Keratinocyte (primary cell): ENCODE results near the gene CCZ1. TPM values are rescaled to one million over a fixed set of nuclear protein-coding genes. Genes with fewer than 3 reads are reported as not detected.
"Not testable (repeated sequence)": the region's sequence is repeated elsewhere in the genome, so short reads cannot be mapped to it uniquely, and the experiment has no call there.

Experiments used
- DNase-seq: peaks from one replicate; pipeline ENCODE4 v3.0.0-alpha.2; 2011; ENCODE audit warnings: low read depth, missing footprints, low spot score
- FAIRE-seq: peaks from 2 replicates; lab custom pipeline; 2011; peaks lifted over from hg19 to GRCh38; lab: Jason Lieb, UNC
- H2AFZ ChIP-seq: 2 replicates; pipeline ENCODE4 v1.6.0; 2012; ENCODE audit warnings: low read length, control low read depth, inconsistent platforms; ENCODE audit not compliant: control insufficient read depth
- H3K27ac ChIP-seq: 2 replicates; pipeline ENCODE4 v1.5.1; 2011; ENCODE audit warnings: low read length; ENCODE audit not compliant: control insufficient read depth, insufficient read depth
- H3K27me3 ChIP-seq: 3 replicates; pipeline ENCODE4 v1.6.0; 2011; ENCODE audit warnings: low read length; ENCODE audit not compliant: control insufficient read depth, insufficient read depth; ENCODE audit errors: extremely low read depth
- H3K36me3 ChIP-seq, 2 experiments: 2 replicates in 1 of 2; 3 replicates in 1 of 2; pipeline ENCODE4 v1.5.1; 2011; ENCODE audit warnings: low read length in 2 of 2, mild to moderate bottlenecking in 1 of 2; ENCODE audit not compliant: control insufficient read depth in 2 of 2, insufficient read depth in 2 of 2; ENCODE audit errors: extremely low read depth in 1 of 2
- H3K4me1 ChIP-seq: 3 replicates; pipeline ENCODE4 v1.5.1; 2011; ENCODE audit warnings: low read length; ENCODE audit not compliant: control insufficient read depth, insufficient read depth; ENCODE audit errors: extremely low read depth
- H3K4me2 ChIP-seq: 3 replicates; pipeline ENCODE4 v1.6.0; 2011; ENCODE audit warnings: low read depth, low read length; ENCODE audit not compliant: control insufficient read depth, insufficient read depth; ENCODE audit errors: extremely low read depth
- H3K4me3 ChIP-seq, 3 experiments: fragments of 200-600 bp in 1 of 3; sonication (generic) in 1 of 3; 2 replicates in 2 of 3; 3 replicates in 1 of 3; pipeline ENCODE4 v1.5.1; 2011 to 2016; ENCODE audit warnings: low read length in 3 of 3, mild to moderate bottlenecking in 3 of 3, control low read depth in 2 of 3, inconsistent platforms in 1 of 3, low read depth in 1 of 3, mixed read lengths in 1 of 3, mixed run types in 1 of 3, moderate library complexity in 1 of 3; ENCODE audit not compliant: control insufficient read depth in 2 of 3, insufficient read depth in 2 of 3; ENCODE audit errors: extremely low read depth in 1 of 3
- H3K79me2 ChIP-seq: 2 replicates; pipeline ENCODE4 v1.6.0; 2012; ENCODE audit warnings: low read length; ENCODE audit not compliant: control insufficient read depth, insufficient read depth
- H3K9ac ChIP-seq: 3 replicates; pipeline ENCODE4 v1.6.0; 2011; ENCODE audit warnings: low read length; ENCODE audit not compliant: control insufficient read depth, insufficient read depth; ENCODE audit errors: extremely low read depth
- H3K9me1 ChIP-seq: 3 replicates; pipeline ENCODE4 v1.6.0; 2011; ENCODE audit warnings: low read length; ENCODE audit not compliant: control insufficient read depth, insufficient read depth; ENCODE audit errors: extremely low read depth
- H3K9me3 ChIP-seq: 2 replicates; pipeline ENCODE4 v1.5.1; 2012; ENCODE audit warnings: low read depth, low read length; ENCODE audit not compliant: control insufficient read depth
- H4K20me1 ChIP-seq: 3 replicates; pipeline ENCODE4 v1.6.0; 2011; ENCODE audit warnings: low read length; ENCODE audit not compliant: control insufficient read depth, insufficient read depth; ENCODE audit errors: extremely low read depth
- CTCF ChIP-seq, 3 experiments: IDR thresholded peaks in 1 of 3; conservative IDR thresholded peaks in 1 of 3; optimal IDR thresholded peaks in 1 of 3; 2 replicates in 2 of 3; 3 replicates in 1 of 3; pipeline versions ENCODE3 to v1.5.1; 2011; ENCODE audit warnings: low read length in 3 of 3, mild to moderate bottlenecking in 3 of 3, moderate library complexity in 2 of 3, control low read depth in 1 of 3, inconsistent platforms in 1 of 3; ENCODE audit not compliant: insufficient read depth in 2 of 3; ENCODE audit errors: extremely low read depth in 1 of 3
- EZH2 ChIP-seq: IDR thresholded peaks from one replicate; pipeline ENCODE4 v1.6.1; 2012; ENCODE audit warnings: inconsistent platforms, mild to moderate bottlenecking, low read length, moderate library complexity
- dilution Hi-C: fragments of 300-500 bp; cut with MboI; formaldehyde crosslinking; loops from one replicate; pipeline ENCODE4 v1.7.0; 2020; ENCODE audit warnings: low sequenced_read_pairs; ENCODE audit not compliant: extremely low pct_ligation_motif_present
- polyA plus RNA-seq, 5 experiments: library from polyadenylated mRNA; depleted of rRNA in 3 of 5; stranded (reverse) in 3 of 5; stranded (forward) in 1 of 5; unstranded in 1 of 5; fragments of >200 nt; gene quantifications; 1 replicate in 1 of 5; 2 replicates in 3 of 5; 3 replicates in 1 of 5; pipeline versions ENCODE4 v1.2.1 to v1.2.3, GENCODE V29; 2011 to 2012; ENCODE audit warnings: missing spikeins in 2 of 5, low read depth in 1 of 5, low replicate concordance in 1 of 5

Gene CCZ1
- polyA plus RNA-seq, 1 donor (not counting 4 experiments of a cell fraction or from before 2014, with no cell fraction given): 110 TPM

- H3K27me3 ChIP-seq, H3K79me2 ChIP-seq, DNase-seq, H3K27ac ChIP-seq, H3K9me1 ChIP-seq, H4K20me1 ChIP-seq, H3K4me3 ChIP-seq, H3K4me2 ChIP-seq, H3K36me3 ChIP-seq, H2AFZ ChIP-seq, dilution Hi-C loops, H3K9ac ChIP-seq, H3K4me1 ChIP-seq, FAIRE-seq, H3K9me3 ChIP-seq: not testable (repeated sequence)
These were observed 10.5 kb upstream of the CCZ1 start for GRCh38 chr7:5888021-5888420.

- H3K9ac ChIP-seq, H3K9me3 ChIP-seq, H3K4me1 ChIP-seq, H3K36me3 ChIP-seq, H3K4me3 ChIP-seq, FAIRE-seq, H3K27me3 ChIP-seq, dilution Hi-C loops, H3K27ac ChIP-seq, DNase-seq, H4K20me1 ChIP-seq, H3K4me2 ChIP-seq, H3K79me2 ChIP-seq, H3K9me1 ChIP-seq, H2AFZ ChIP-seq: not testable (repeated sequence)
These were observed 8.3 kb upstream of the CCZ1 start for GRCh38 chr7:5890244-5890643.

GRCh38 chr7:5892498-5892897, 6.0 kb upstream of the CCZ1 start:
- Histone ChIP-seq H3K27ac (no peak overlapping the region), H2AFZ (no peak overlapping the region), H3K9me1 (no peaks in the 10 kb centered on the region), H3K9ac (no peak overlapping the region), H3K36me3 (no peaks in the 10 kb centered on the region), H3K4me1 (no peaks in the 10 kb centered on the region), H3K27me3 (no peaks in the 10 kb centered on the region), H3K4me2 (no peak overlapping the region), H3K4me3 (no peak overlapping the region), H4K20me1 (no peaks in the 10 kb centered on the region), H3K79me2 (no peaks in the 10 kb centered on the region), H3K9me3 (no peaks in the 10 kb centered on the region)
- TF ChIP-seq EZH2 (no peak), CTCF (optimal IDR thresholded peaks at IDR 0.05 in 1 of 3, IDR thresholded peaks at IDR 0.05 in 1 of 3, conservative IDR thresholded peaks at IDR 0.05 in 1 of 3; ENCODE audit: extremely low read depth in 1 of 3, insufficient read depth in 2 of 3, low read length in 3 of 3) (no peak)
- no peak for DNase-seq
- FAIRE-seq: no peak
- dilution Hi-C loops: no loop called here

GRCh38 chr7:5897369-5897919, 1.1 kb upstream of the CCZ1 start:
- H3K27me3 ChIP-seq, H3K4me2 ChIP-seq, H3K27ac ChIP-seq, H2AFZ ChIP-seq, H3K36me3 ChIP-seq, H3K4me1 ChIP-seq, H3K9me3 ChIP-seq, H3K9ac ChIP-seq, DNase-seq, H4K20me1 ChIP-seq, FAIRE-seq, H3K79me2 ChIP-seq, dilution Hi-C loops, H3K9me1 ChIP-seq, H3K4me3 ChIP-seq: not testable (repeated sequence)
